SK-N-SH (cell line): ENCODE measurements around the gene WBP1. TPM values are rescaled to one million over a fixed set of nuclear protein-coding genes. Genes with fewer than 3 reads are reported as not detected.

Source experiments
- CTCF ChIA-PET: fragments of 300-600, 350-600 bp; formaldehyde crosslinking; extraction: SDS; loops from one replicate; lab custom pipeline; 2021; lab: Yijun Ruan, JAX
- POLR2A ChIA-PET: fragments of 350-600 bp; sonication (Branson Sonifier 250); formaldehyde crosslinking; extraction: SDS; loops from one replicate; lab custom pipeline; 2020; ENCODE audit warnings: antibody characterized with exemption, inconsistent platforms; lab: Yijun Ruan, JAX
- DNase-seq: peaks from one replicate; pipeline ENCODE4 v3.0.0; 2012
- H2AFZ ChIP-seq: fragments of 200-600 bp; sonication (generic); 2 replicates; pipeline ENCODE4 v1.8.1; 2016; ENCODE audit warnings: antibody characterized with exemption, mild to moderate bottlenecking, low read depth
- H3F3A ChIP-seq: fragments of 200-600 bp; sonication (generic); replicated peaks from 2 replicates; pipeline ENCODE3; 2016; ENCODE audit warnings: antibody characterized with exemption, mild to moderate bottlenecking; ENCODE audit not compliant: insufficient read depth
- H3K27ac ChIP-seq, 2 experiments: fragments of 200-500 bp in 1 of 2; fragments of 200-600 bp in 1 of 2; sonication (Bioruptor generic) in 1 of 2; sonication (generic), shearing (Covaris generic) in 1 of 2; 2 replicates each; pipeline versions ENCODE4 v1.5.1 to v1.6.1; 2014 to 2016; ENCODE audit warnings: low read depth in 2 of 2, inconsistent platforms in 1 of 2, low read length in 1 of 2, mild to moderate bottlenecking in 1 of 2, mixed read lengths in 1 of 2
- H3K27me3 ChIP-seq: fragments of 200-600 bp; sonication (generic), shearing (Covaris generic); 2 replicates; pipeline ENCODE4 v1.6.1; 2016; ENCODE audit warnings: mixed run types; ENCODE audit not compliant: insufficient read depth
- H3K36me3 ChIP-seq, 2 experiments: fragments of 200-500 bp in 1 of 2; fragments of 200-600 bp in 1 of 2; sonication (Bioruptor generic) in 1 of 2; sonication (generic) in 1 of 2; replicated peaks in 1 of 2; 2 replicates each; pipeline versions ENCODE3 to v1.5.1; 2014 to 2016; ENCODE audit warnings: low read length in 1 of 2, mild to moderate bottlenecking in 1 of 2; ENCODE audit not compliant: insufficient read depth in 2 of 2, control insufficient read depth in 1 of 2
- H3K4me1 ChIP-seq, 2 experiments: fragments of 200-500 bp in 1 of 2; fragments of 200-600 bp in 1 of 2; sonication (Bioruptor generic) in 1 of 2; sonication (generic), shearing (Covaris generic) in 1 of 2; 2 replicates each; pipeline versions ENCODE4 v1.5.1 to v1.6.1; 2014 to 2016; ENCODE audit warnings: low read depth in 1 of 2, low read length in 1 of 2, mixed run types in 1 of 2; ENCODE audit not compliant: insufficient read depth in 2 of 2, control insufficient read depth in 1 of 2
- H3K4me2 ChIP-seq: fragments of 200-600 bp; sonication (generic), shearing (Covaris generic); 2 replicates; pipeline ENCODE4 v1.6.1; 2017; ENCODE audit warnings: mixed run types
- H3K4me3 ChIP-seq, 2 experiments: fragments of 200-500 bp in 1 of 2; fragments of 200-600 bp in 1 of 2; sonication (Bioruptor generic) in 1 of 2; sonication (generic), shearing (Covaris generic) in 1 of 2; 2 replicates each; pipeline versions ENCODE4 v1.5.1 to v1.8.1; 2014 to 2016; ENCODE audit warnings: low read depth in 2 of 2, inconsistent platforms in 1 of 2, low read length in 1 of 2, mild to moderate bottlenecking in 1 of 2, mixed read lengths in 1 of 2, moderate library complexity in 1 of 2
- H3K79me2 ChIP-seq: fragments of 200-600 bp; sonication (generic); 2 replicates; pipeline ENCODE4 v1.8.1; 2017; ENCODE audit warnings: mild to moderate bottlenecking; ENCODE audit not compliant: insufficient read depth
- H3K9ac ChIP-seq: fragments of 200-600 bp; sonication (generic); 2 replicates; pipeline ENCODE4 v1.6.1; 2017; ENCODE audit warnings: mixed run types
- H3K9me2 ChIP-seq: fragments of 200-600 bp; sonication (generic); 2 replicates; pipeline ENCODE4 v1.6.1; 2017; ENCODE audit warnings: mixed run types
- H3K9me3 ChIP-seq: fragments of 200-600 bp; sonication (generic); 2 replicates; pipeline ENCODE4 v1.6.1; 2017; ENCODE audit warnings: mixed run types, mild to moderate bottlenecking, moderate library complexity
- H4K20me1 ChIP-seq: fragments of 200-600 bp; sonication (generic); 2 replicates; pipeline ENCODE4 v1.6.1; 2017; ENCODE audit warnings: mild to moderate bottlenecking, mixed run types; ENCODE audit not compliant: insufficient read depth
- CTCF ChIP-seq: fragments of 200-600 bp; sonication (generic); IDR thresholded peaks from 2 replicates; pipeline ENCODE4 v1.6.1; 2017; ENCODE audit warnings: antibody characterized with exemption, mild to moderate bottlenecking, moderate library complexity
- ELF1 ChIP-seq: IDR thresholded peaks from 2 replicates; pipeline ENCODE4 v1.4.0; 2012
- EP300 ChIP-seq, 2 experiments: IDR thresholded peaks; 2 replicates each; pipeline versions ENCODE4 v1.4.0 to v1.6.1; 2012; ENCODE audit warnings: borderline replicate concordance in 1 of 2, low read depth in 1 of 2, low read length in 1 of 2
- EZH2phosphoT487 ChIP-seq: fragments of 200-600 bp; sonication (generic); IDR thresholded peaks from 2 replicates; pipeline ENCODE4 v1.6.1; 2017; ENCODE audit warnings: low read depth, mixed run types, mild to moderate bottlenecking, antibody characterized with exemption, moderate library complexity, borderline replicate concordance
- GATA2 ChIP-seq: sonication (generic); formaldehyde crosslinking; IDR thresholded peaks from 2 replicates; pipeline ENCODE4 v1.5.0; 2020; ENCODE audit warnings: mild to moderate bottlenecking, missing genetic modification reagents
- MAX ChIP-seq: IDR thresholded peaks from 2 replicates; pipeline ENCODE4 v1.4.0; 2012; ENCODE audit warnings: low read depth
- NRF1 ChIP-seq: IDR thresholded peaks from 2 replicates; pipeline ENCODE4 v1.6.1; 2012; ENCODE audit warnings: low read depth, mild to moderate bottlenecking, low read length
- PBX3 ChIP-seq: IDR thresholded peaks from 2 replicates; pipeline ENCODE4; 2012
- POLR2AphosphoS5 ChIP-seq: IDR thresholded peaks from 2 replicates; pipeline ENCODE4 v1.6.1; 2012; ENCODE audit warnings: low read depth, low read length
- RAD21 ChIP-seq: IDR thresholded peaks from 2 replicates; pipeline ENCODE4 v1.6.1; 2012; ENCODE audit warnings: mild to moderate bottlenecking, low read length
- RCOR1 ChIP-seq: fragments of 150-350 bp; IDR thresholded peaks from 2 replicates; pipeline ENCODE4 v1.6.1; 2017; ENCODE audit warnings: antibody characterized with exemption, low read length
- REST ChIP-seq: IDR thresholded peaks from 2 replicates; pipeline ENCODE4 v1.6.1; 2012; ENCODE audit warnings: mild to moderate bottlenecking, low read depth, low read length, moderate library complexity
- SMC3 ChIP-seq: IDR thresholded peaks from 2 replicates; pipeline ENCODE4 v1.6.1; 2012; ENCODE audit warnings: low read depth, low read length, improper control_type of control experiment
- TAF1 ChIP-seq: IDR thresholded peaks from 2 replicates; pipeline ENCODE4 v1.6.1; 2012; ENCODE audit warnings: low read depth, mild to moderate bottlenecking, low read length, moderate library complexity, borderline replicate concordance
- USF2 ChIP-seq: fragments of 150-350 bp; IDR thresholded peaks from 2 replicates; pipeline ENCODE4 v1.6.1; 2017; ENCODE audit warnings: antibody characterized with exemption, low read length, low read depth, borderline replicate concordance
- WGBS: methylation state at CpG from one replicate; pipeline ENCODE4 v1.1.6; 2017; ENCODE audit warnings: low lambda C conversion rate; 5-methylcytosine and 5-hydroxymethylcytosine counted together
- polyA plus RNA-seq, 3 experiments: library from polyadenylated mRNA; depleted of rRNA; stranded (reverse); fragments of >200 nt; gene quantifications; 2 replicates each; pipeline ENCODE4 v1.2.3, GENCODE V29; 2012

WBP1 gene
- polyA plus RNA-seq, 1 of the 3 experiments (the other 2 are of a cell fraction) = 184 TPM

- Histone ChIP-seq H3K36me3 (peaks cover 0 to 8% of the 10 kb centered on the region in 2 experiments), H3K27me3 (no peaks in the 10 kb centered on the region), H3F3A (peaks cover 3% of the 10 kb centered on the region), H3K4me3 (peak overlapping the region in 1 of 2 experiments; percentile 24; a peak in 2 of 4 replicates), H3K9ac (no peak overlapping the region), H3K27ac (no peak overlapping the region), H4K20me1 (no peaks in the 10 kb centered on the region), H3K4me2 (peak overlapping the region; percentile 26; the same call in 1 of the 2 replicates), H2AFZ (peak overlapping the region; percentile 72), H3K9me3 (no peaks in the 10 kb centered on the region), H3K9me2 (no peaks in the 10 kb centered on the region), H3K4me1 (peaks cover 0 to 22% of the 10 kb centered on the region in 2 experiments; a peak in 1 of 4 replicates), H3K79me2 (no peaks in the 10 kb centered on the region)
- POLR2A ChIA-PET = no interaction called here
- CTCF ChIA-PET = interaction anchor here (3.1 to 3.7 kb wide), 2 partner anchors 15 to 88 kb away, joined by 19 to 21 read pairs; partner anchors contain the start of genes CCDC142 and TTC31
- WGBS = 47% methylated on average over 41 of the region's 41 CpGs
- TF ChIP-seq GATA2 (no peak), EZH2phosphoT487 (no peak), SMC3 (no peak), TAF1 (no peak), MAX (no peak)
- peak; percentile 49 for DNase-seq
Observed at GRCh38 chr2:74498500-74499266, 40.4 kb downstream of the WBP1 start.

- CTCF ChIA-PET = interaction anchor here (0.9 to 3.7 kb wide), 5 partner anchors 14 to 87 kb away, joined by 3 to 21 read pairs (median 19); partner anchors contain the start of genes AUP1, CCDC142, HTRA2 and TTC31
- DNase-seq = peak; percentile 57
- TF ChIP-seq POLR2AphosphoS5 (no peak), RAD21 (no peak), USF2 (no peak), EP300 (IDR thresholded peaks at IDR 0.05; ENCODE audit: borderline replicate concordance in 1 of 2, low read depth in 1 of 2, low read length in 1 of 2) (no peak), REST (no peak), PBX3 (no peak), CTCF (no peak), SMC3 (no peak), ELF1 (no peak), EZH2phosphoT487 (no peak), NRF1 (no peak), RCOR1 (no peak), MAX (no peak)
Observed at GRCh38 chr2:74499267-74499939, 41.2 kb downstream of the WBP1 start, which contains the start of gene LBX2. Gene LBX2 (minus strand): TSS chr2:74499603. CDS start chr2:74499537, 66 bp downstream.

More at GRCh38 chr2:74499267-74499939, 41.2 kb downstream of the WBP1 start, which contains the start of gene LBX2:
- whole genome bisulfite sequencing = 39% methylated on average over 33 of the region's 65 CpGs
- Histone ChIP-seq H3K4me1 (peaks cover 0 to 22% of the 10 kb centered on the region in 2 experiments; a peak in 1 of 4 replicates), H3K4me3 (peak within 1 kb of the TSS in 1 of 2 experiments; percentile 24; a peak in 2 of 4 replicates), H3K9me2 (no peaks in the 10 kb centered on the region), H3K9me3 (no peaks in the 10 kb centered on the region), H3K27me3 (no peaks in the 10 kb centered on the region), H3K79me2 (no peaks in the 10 kb centered on the region), H4K20me1 (no peaks in the 10 kb centered on the region), H3F3A (peaks cover 3% of the 10 kb centered on the region), H2AFZ (peak within 1 kb of the TSS; percentile 72), H3K9ac (no peak within 1 kb of the TSS), H3K36me3 (peaks cover under 1 to 1% of the 10 kb centered on the region in 2 experiments), H3K27ac (no peak within 1 kb of the TSS; a peak in 1 of 4 replicates), H3K4me2 (peak within 1 kb of the TSS; percentile 26; the same call in 1 of the 2 replicates)
- POLR2A ChIA-PET = interaction anchor here (2.2 to 3.1 kb wide), 2 partner anchors 11 to 30 kb away, joined by 9 to 10 read pairs; partner anchors contain the start of genes AUP1 and HTRA2
